Measurements from ENCODE around the gene SF1.

The SF1 gene

GRCh38 chr11:64747961-64748665 lies 30.2 kb downstream of the SF1 start:
- H3K27ac ChIP-seq (ENCODE audit: low read depth, low read length) = no peak overlapping the region
- H2BK120ac ChIP-seq (ENCODE audit: insufficient read depth, low read length, poor library complexity) = no peak overlapping the region
- H3K23ac ChIP-seq (ENCODE audit: low read length) = no peak overlapping the region
- H3K9ac ChIP-seq (ENCODE audit: low read length) = no peak overlapping the region
- peaks cover 3% of the 10 kb centered on the region for H3K9me3 ChIP-seq (ENCODE audit: insufficient read depth, low read depth, low read length)
- H3K27me3 ChIP-seq (ENCODE audit: insufficient read depth, low read length) = peaks cover 29% of the 10 kb centered on the region
- DNase-seq = peak in 1 of 2 donors; percentile 15
- no peak overlapping the region for H2BK5ac ChIP-seq (ENCODE audit: low read depth, low read length, poor library complexity)
- no peak overlapping the region for H4K12ac ChIP-seq (ENCODE audit: low read depth, low read length)
- H3K4me2 ChIP-seq (ENCODE audit: low read length) = no peak overlapping the region
- H2AFZ ChIP-seq (ENCODE audit: insufficient read depth, low read length, poor library complexity) = no peak overlapping the region
- no peak overlapping the region for H2AK5ac ChIP-seq (ENCODE audit: low read length)
- WGBS (ENCODE audit: extremely low coverage, insufficient coverage, insufficient read length) = no CpG with 5 or more reads among the region's 15 CpGs
- H4K91ac ChIP-seq (ENCODE audit: low read depth, low read length) = no peak overlapping the region
- no peak overlapping the region for H3K18ac ChIP-seq (ENCODE audit: low read length)
- no peak overlapping the region for H4K8ac ChIP-seq (ENCODE audit: low read depth, low read length)
- no peak overlapping the region for H3K4me3 ChIP-seq (ENCODE audit: low read depth, low read length)
- H3K4ac ChIP-seq (ENCODE audit: low read depth, low read length) = no peak overlapping the region
- H3K36me3 ChIP-seq (ENCODE audit: control insufficient read depth in 1 of 2, insufficient read depth in 2 of 2, low read length in 2 of 2) = no peaks in the 10 kb centered on the region
- H3K14ac ChIP-seq (ENCODE audit: low read length) = no peak overlapping the region
- H3K79me2 ChIP-seq (ENCODE audit: control insufficient read depth, insufficient read depth, low read length, poor library complexity) = no peaks in the 10 kb centered on the region
- peaks cover 3 to 16% of the 10 kb centered on the region in 2 experiments for H3K4me1 ChIP-seq (ENCODE audit: control insufficient read depth in 1 of 2, insufficient read depth in 2 of 2, low read length in 2 of 2)
- no peak overlapping the region for H2BK12ac ChIP-seq (ENCODE audit: low read length)
- no peaks in the 10 kb centered on the region for H3K79me1 ChIP-seq (ENCODE audit: low read length)

DNA sequence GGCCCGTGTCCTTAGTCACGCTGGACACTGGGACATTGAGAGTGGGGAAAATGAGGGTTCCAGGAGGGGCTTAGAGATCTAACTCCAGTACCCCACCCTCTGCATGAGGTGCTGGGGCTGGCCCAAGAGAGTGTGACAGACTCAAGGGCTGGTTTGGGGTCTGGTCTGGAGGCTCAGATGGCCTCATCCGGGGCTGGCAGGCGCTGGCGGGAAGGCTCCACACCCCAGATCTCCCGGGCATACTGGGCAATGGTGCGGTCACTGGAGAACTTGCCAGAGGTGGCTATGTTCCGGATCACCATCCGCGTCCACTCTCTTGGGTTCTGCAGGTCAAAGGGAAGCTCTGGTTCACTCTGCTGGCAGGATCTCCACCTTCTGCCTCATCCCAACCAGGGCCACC lies 31.9 kb downstream of the SF1 start:
- Histone ChIP-seq H2AFZ (ENCODE audit: insufficient read depth, low read length, poor library complexity) (no peak overlapping the region), H3K79me1 (ENCODE audit: low read length) (no peaks in the 10 kb centered on the region), H3K4ac (ENCODE audit: low read depth, low read length) (no peak overlapping the region), H3K27me3 (ENCODE audit: insufficient read depth, low read length) (peaks cover 45% of the 10 kb centered on the region), H3K4me2 (ENCODE audit: low read length) (no peak overlapping the region), H4K8ac (ENCODE audit: low read depth, low read length) (no peak overlapping the region), H4K12ac (ENCODE audit: low read depth, low read length) (no peak overlapping the region), H2BK12ac (ENCODE audit: low read length) (no peak overlapping the region), H3K36me3 (ENCODE audit: control insufficient read depth in 1 of 2, insufficient read depth in 2 of 2, low read length in 2 of 2) (no peaks in the 10 kb centered on the region), H3K27ac (ENCODE audit: low read depth, low read length) (no peak overlapping the region), H3K4me3 (ENCODE audit: low read depth, low read length) (no peak overlapping the region), H3K4me1 (ENCODE audit: control insufficient read depth in 1 of 2, insufficient read depth in 2 of 2, low read length in 2 of 2) (peaks cover 8 to 21% of the 10 kb centered on the region in 2 experiments), H3K14ac (ENCODE audit: low read length) (no peak overlapping the region), H3K18ac (ENCODE audit: low read length) (no peak overlapping the region), H2AK5ac (ENCODE audit: low read length) (no peak overlapping the region), H4K91ac (ENCODE audit: low read depth, low read length) (no peak overlapping the region), H2BK5ac (ENCODE audit: low read depth, low read length, poor library complexity) (no peak overlapping the region), H3K9ac (ENCODE audit: low read length) (no peak overlapping the region), H3K79me2 (ENCODE audit: control insufficient read depth, insufficient read depth, low read length, poor library complexity) (no peaks in the 10 kb centered on the region), H3K23ac (ENCODE audit: low read length) (no peak overlapping the region), H3K9me3 (ENCODE audit: insufficient read depth, low read depth, low read length) (peaks cover 3% of the 10 kb centered on the region), H2BK120ac (ENCODE audit: insufficient read depth, low read length, poor library complexity) (no peak overlapping the region)
- no CpG with 5 or more reads among the region's 10 CpGs for WGBS (ENCODE audit: extremely low coverage, insufficient coverage, insufficient read length)
- no peak for DNase-seq

DNA sequence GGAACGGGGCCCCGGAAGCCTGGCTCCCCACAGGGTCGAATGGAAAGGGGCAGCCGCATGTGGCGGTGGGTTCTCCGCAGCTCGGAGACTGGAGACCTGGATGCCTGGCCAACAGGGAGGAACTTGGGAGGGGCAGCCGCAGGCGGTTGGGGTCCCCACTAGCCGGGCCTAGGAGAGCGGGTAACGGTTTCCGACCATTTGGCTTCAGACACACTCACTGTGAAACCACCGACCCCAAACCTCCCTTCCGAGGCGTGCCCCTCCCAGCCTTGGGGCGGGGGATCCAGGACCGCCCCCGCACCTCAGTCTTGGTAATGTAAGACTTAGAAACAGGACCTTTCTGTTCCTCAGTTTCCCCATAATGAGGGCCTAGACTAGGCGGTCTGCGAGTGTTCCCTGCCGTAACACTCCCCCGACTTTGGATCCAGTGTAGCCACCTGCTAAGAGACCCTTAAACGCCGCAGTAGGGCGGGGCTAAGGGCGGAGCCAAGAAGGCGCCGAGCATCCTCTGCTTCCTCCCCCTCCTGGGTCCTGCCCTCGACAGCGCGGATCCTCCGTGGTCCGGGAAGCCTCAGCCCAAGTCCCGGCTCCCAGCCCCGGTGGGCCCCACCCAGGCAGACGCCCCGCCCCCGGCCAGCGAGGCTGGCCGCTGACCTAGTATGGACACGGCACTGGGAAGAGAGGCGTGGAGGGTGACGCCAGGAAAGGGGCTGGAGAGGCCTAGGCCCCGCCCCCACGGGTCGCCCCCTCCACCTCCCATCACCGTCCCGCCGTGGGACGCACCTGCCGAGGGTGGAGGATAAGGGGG lies 32.6 kb downstream of the SF1 start:
- Histone ChIP-seq H3K9ac (ENCODE audit: low read length) (no peak overlapping the region), H3K4me2 (ENCODE audit: low read length) (peak overlapping the region; percentile 64), H3K79me2 (ENCODE audit: control insufficient read depth, insufficient read depth, low read length, poor library complexity) (no peaks in the 10 kb centered on the region), H3K4me1 (ENCODE audit: control insufficient read depth in 1 of 2, insufficient read depth in 2 of 2, low read length in 2 of 2) (peaks cover 8 to 21% of the 10 kb centered on the region in 2 experiments), H2AFZ (ENCODE audit: insufficient read depth, low read length, poor library complexity) (no peak overlapping the region), H2BK120ac (ENCODE audit: insufficient read depth, low read length, poor library complexity) (no peak overlapping the region), H4K12ac (ENCODE audit: low read depth, low read length) (no peak overlapping the region), H2AK5ac (ENCODE audit: low read length) (no peak overlapping the region), H3K4ac (ENCODE audit: low read depth, low read length) (no peak overlapping the region), H3K4me3 (ENCODE audit: low read depth, low read length) (no peak overlapping the region), H4K8ac (ENCODE audit: low read depth, low read length) (no peak overlapping the region), H3K18ac (ENCODE audit: low read length) (no peak overlapping the region), H2BK5ac (ENCODE audit: low read depth, low read length, poor library complexity) (no peak overlapping the region), H3K9me3 (ENCODE audit: insufficient read depth, low read depth, low read length) (peaks cover 5% of the 10 kb centered on the region), H3K79me1 (ENCODE audit: low read length) (no peaks in the 10 kb centered on the region), H3K27ac (ENCODE audit: low read depth, low read length) (no peak overlapping the region), H3K23ac (ENCODE audit: low read length) (no peak overlapping the region), H3K27me3 (ENCODE audit: insufficient read depth, low read length) (peaks cover 52% of the 10 kb centered on the region), H3K14ac (ENCODE audit: low read length) (no peak overlapping the region), H4K91ac (ENCODE audit: low read depth, low read length) (no peak overlapping the region), H2BK12ac (ENCODE audit: low read length) (no peak overlapping the region), H3K36me3 (ENCODE audit: control insufficient read depth in 1 of 2, insufficient read depth in 2 of 2, low read length in 2 of 2) (no peaks in the 10 kb centered on the region)
- peak in 1 of 2 donors; percentile 20 for DNase-seq
- WGBS (ENCODE audit: extremely low coverage, insufficient coverage, insufficient read length) = no CpG with 5 or more reads among the region's 52 CpGs

GRCh38 chr11:64745189-64745520 lies 33.2 kb downstream of the SF1 start:
- Histone ChIP-seq H4K8ac (ENCODE audit: low read depth, low read length) (no peak overlapping the region), H3K4me1 (ENCODE audit: control insufficient read depth in 1 of 2, insufficient read depth in 2 of 2, low read length in 2 of 2) (peaks cover 8 to 21% of the 10 kb centered on the region in 2 experiments), H3K9ac (ENCODE audit: low read length) (no peak overlapping the region), H3K23ac (ENCODE audit: low read length) (no peak overlapping the region), H2BK12ac (ENCODE audit: low read length) (no peak overlapping the region), H4K91ac (ENCODE audit: low read depth, low read length) (no peak overlapping the region), H3K79me1 (ENCODE audit: low read length) (no peaks in the 10 kb centered on the region), H2BK5ac (ENCODE audit: low read depth, low read length, poor library complexity) (no peak overlapping the region), H2BK120ac (ENCODE audit: insufficient read depth, low read length, poor library complexity) (no peak overlapping the region), H4K12ac (ENCODE audit: low read depth, low read length) (no peak overlapping the region), H2AK5ac (ENCODE audit: low read length) (no peak overlapping the region), H3K18ac (ENCODE audit: low read length) (no peak overlapping the region), H3K27ac (ENCODE audit: low read depth, low read length) (no peak overlapping the region), H3K79me2 (ENCODE audit: control insufficient read depth, insufficient read depth, low read length, poor library complexity) (no peaks in the 10 kb centered on the region), H3K27me3 (ENCODE audit: insufficient read depth, low read length) (peaks cover 56% of the 10 kb centered on the region), H3K9me3 (ENCODE audit: insufficient read depth, low read depth, low read length) (peaks cover 5% of the 10 kb centered on the region), H3K4me3 (ENCODE audit: low read depth, low read length) (no peak overlapping the region), H3K4ac (ENCODE audit: low read depth, low read length) (no peak overlapping the region), H3K14ac (ENCODE audit: low read length) (no peak overlapping the region), H2AFZ (ENCODE audit: insufficient read depth, low read length, poor library complexity) (no peak overlapping the region), H3K4me2 (ENCODE audit: low read length) (peak overlapping the region; percentile 64), H3K36me3 (ENCODE audit: control insufficient read depth in 1 of 2, insufficient read depth in 2 of 2, low read length in 2 of 2) (no peaks in the 10 kb centered on the region)
- DNase-seq = no peak
- no CpG with 5 or more reads among the region's 20 CpGs for WGBS (ENCODE audit: extremely low coverage, insufficient coverage, insufficient read length)

Measured in trophoblast cell (in vitro differentiated cells and primary cell).